ENCODE measurements around the gene KIF4A. TPM values are rescaled to one million over a fixed set of nuclear protein-coding genes. Genes with fewer than 3 reads are reported as not detected.
"Not testable (repeated sequence)": the region's sequence is repeated elsewhere in the genome, so short reads cannot be mapped to it uniquely, and the experiment has no call there.

KIF4A gene
- total RNA-seq, 2 experiments from 2014 or later: 27.9 to 28.8 TPM

- H3K27me3 Mint-ChIP-seq; DNase-seq; H3K4me1 Mint-ChIP-seq; POLR2A ChIA-PET; H3K4me3 Mint-ChIP-seq; H3K27ac Mint-ChIP-seq; ATAC-seq (ENCODE audit: low read depth); H3K9me3 Mint-ChIP-seq: not testable (repeated sequence)
- peaks cover 43% of the 10 kb centered on the region for H3K36me3 Mint-ChIP-seq
Measured at GRCh38 chrX:70368731-70369130, 78.8 kb downstream of the KIF4A start.

- Mint-ChIP-seq H3K36me3 (peaks cover 37% of the 10 kb centered on the region), H3K9me3 (no peaks in the 10 kb centered on the region), H3K4me3 (no peak overlapping the region), H3K27me3 (no peaks in the 10 kb centered on the region), H3K27ac (no peak overlapping the region), H3K4me1 (peaks cover 12% of the 10 kb centered on the region)
- ATAC-seq (ENCODE audit: low read depth) (no peak), DNase-seq (no peak)
- POLR2A ChIA-PET: interaction anchor here (1.6 kb wide), 1 partner anchor 9 kb away, joined by 3 read pairs; no protein-coding TSS in a partner anchor
Measured at GRCh38 chrX:70386235-70386634, 96.3 kb downstream of the KIF4A start.

- no peaks in the 10 kb centered on the region for H3K9me3 Mint-ChIP-seq
- H3K36me3 Mint-ChIP-seq: peaks cover 26% of the 10 kb centered on the region
- H3K27ac Mint-ChIP-seq: peak overlapping the region; percentile 65
- DNase-seq (no peak), ATAC-seq (ENCODE audit: low read depth) (peak; percentile 76)
- H3K4me1 Mint-ChIP-seq: no peaks in the 10 kb centered on the region
- H3K4me3 Mint-ChIP-seq: no peak overlapping the region
- POLR2A ChIA-PET: no interaction called here
- no peaks in the 10 kb centered on the region for H3K27me3 Mint-ChIP-seq
Measured at GRCh38 chrX:70398899-70399298, 109.0 kb downstream of the KIF4A start.

GRCh38 chrX:70400181-70400580, 110.3 kb downstream of the KIF4A start:
- H3K9me3 Mint-ChIP-seq; H3K27me3 Mint-ChIP-seq; H3K4me1 Mint-ChIP-seq; H3K4me3 Mint-ChIP-seq; ATAC-seq (ENCODE audit: low read depth); DNase-seq; H3K27ac Mint-ChIP-seq; POLR2A ChIA-PET: not testable (repeated sequence)
- H3K36me3 Mint-ChIP-seq: peaks cover 24% of the 10 kb centered on the region

- DNase-seq (no peak), ATAC-seq (ENCODE audit: low read depth) (no peak)
- no peak overlapping the region for H3K4me3 Mint-ChIP-seq
- no peaks in the 10 kb centered on the region for H3K4me1 Mint-ChIP-seq
- H3K36me3 Mint-ChIP-seq: peaks cover 16% of the 10 kb centered on the region
- POLR2A ChIA-PET: no interaction called here
- no peak overlapping the region for H3K27ac Mint-ChIP-seq
- H3K9me3 Mint-ChIP-seq: no peaks in the 10 kb centered on the region
- no peaks in the 10 kb centered on the region for H3K27me3 Mint-ChIP-seq
Measured at GRCh38 chrX:70402721-70403120, 112.8 kb downstream of the KIF4A start.

GRCh38 chrX:70405003-70405402, 115.1 kb downstream of the KIF4A start:
- Mint-ChIP-seq H3K27ac (no peak overlapping the region), H3K27me3 (no peaks in the 10 kb centered on the region), H3K9me3 (no peaks in the 10 kb centered on the region), H3K4me1 (no peaks in the 10 kb centered on the region), H3K36me3 (peaks cover 17% of the 10 kb centered on the region), H3K4me3 (no peak overlapping the region)
- no peak for DNase-seq
- no peak for ATAC-seq (ENCODE audit: low read depth)
- POLR2A ChIA-PET: no interaction called here

- no peaks in the 10 kb centered on the region for H3K27me3 Mint-ChIP-seq
- POLR2A ChIA-PET: no interaction called here
- no peak overlapping the region for H3K27ac Mint-ChIP-seq
- no peak overlapping the region for H3K4me3 Mint-ChIP-seq
- no peak for DNase-seq
- H3K36me3 Mint-ChIP-seq: peaks cover 10% of the 10 kb centered on the region
- no peak for ATAC-seq (ENCODE audit: low read depth)
- H3K9me3 Mint-ChIP-seq: no peaks in the 10 kb centered on the region
- no peaks in the 10 kb centered on the region for H3K4me1 Mint-ChIP-seq
Measured at GRCh38 chrX:70410921-70411320, 121.0 kb downstream of the KIF4A start.

GRCh38 chrX:70411475-70411874, 121.6 kb downstream of the KIF4A start:
- DNase-seq: no peak
- no peak for ATAC-seq (ENCODE audit: low read depth)
- peaks cover 7% of the 10 kb centered on the region for H3K36me3 Mint-ChIP-seq
- no peaks in the 10 kb centered on the region for H3K9me3 Mint-ChIP-seq
- no peak overlapping the region for H3K4me3 Mint-ChIP-seq
- POLR2A ChIA-PET: no interaction called here
- no peaks in the 10 kb centered on the region for H3K27me3 Mint-ChIP-seq
- no peak overlapping the region for H3K27ac Mint-ChIP-seq
- no peaks in the 10 kb centered on the region for H3K4me1 Mint-ChIP-seq

- Mint-ChIP-seq H3K9me3 (no peaks in the 10 kb centered on the region), H3K4me1 (no peaks in the 10 kb centered on the region), H3K36me3 (peaks cover 4% of the 10 kb centered on the region), H3K27ac (no peak overlapping the region), H3K4me3 (no peak overlapping the region), H3K27me3 (no peaks in the 10 kb centered on the region)
- POLR2A ChIA-PET: no interaction called here
- DNase-seq (no peak), ATAC-seq (ENCODE audit: low read depth) (no peak)
Measured at GRCh38 chrX:70421618-70422017, 131.7 kb downstream of the KIF4A start.

- no peaks in the 10 kb centered on the region for H3K27me3 Mint-ChIP-seq
- DNase-seq (no peak), ATAC-seq (ENCODE audit: low read depth) (no peak)
- POLR2A ChIA-PET: interaction anchor here (1.5 kb wide), 1 partner anchor 11 kb away, joined by 5 read pairs; no protein-coding TSS in a partner anchor
- no peak within 1 kb of the TSS for H3K27ac Mint-ChIP-seq
- H3K4me3 Mint-ChIP-seq: no peak within 1 kb of the TSS
- H3K9me3 Mint-ChIP-seq: no peaks in the 10 kb centered on the region
- H3K4me1 Mint-ChIP-seq: no peaks in the 10 kb centered on the region
- peaks cover 4% of the 10 kb centered on the region for H3K36me3 Mint-ChIP-seq
Measured at GRCh38 chrX:70422851-70423341, 133.0 kb downstream of the KIF4A start, which contains the start of gene GDPD2. TSS of gene GDPD2 (plus strand) at chrX:70423314. CDS start at chrX:70424985, 1,671 bp downstream.

- DNase-seq (no peak), ATAC-seq (ENCODE audit: low read depth) (no peak)
- POLR2A ChIA-PET: no interaction called here
- Mint-ChIP-seq H3K36me3 (peaks cover 4% of the 10 kb centered on the region), H3K4me1 (no peaks in the 10 kb centered on the region), H3K4me3 (no peak overlapping the region), H3K27ac (no peak overlapping the region), H3K9me3 (no peaks in the 10 kb centered on the region), H3K27me3 (no peaks in the 10 kb centered on the region)
Measured at GRCh38 chrX:70423936-70424675, 134.2 kb downstream of the KIF4A start.

GRCh38 chrX:70424801-70425200, 134.9 kb downstream of the KIF4A start:
- Mint-ChIP-seq H3K4me3 (no peak overlapping the region), H3K36me3 (peaks cover 2% of the 10 kb centered on the region), H3K27me3 (no peaks in the 10 kb centered on the region), H3K9me3 (no peaks in the 10 kb centered on the region), H3K4me1 (no peaks in the 10 kb centered on the region), H3K27ac (no peak overlapping the region)
- POLR2A ChIA-PET: no interaction called here
- ATAC-seq (ENCODE audit: low read depth): no peak
- no peak for DNase-seq

- no peak for ATAC-seq (ENCODE audit: low read depth)
- Mint-ChIP-seq H3K4me3 (no peak overlapping the region), H3K36me3 (no peaks in the 10 kb centered on the region), H3K9me3 (no peaks in the 10 kb centered on the region), H3K27ac (no peak overlapping the region), H3K27me3 (no peaks in the 10 kb centered on the region), H3K4me1 (no peaks in the 10 kb centered on the region)
- POLR2A ChIA-PET: no interaction called here
- DNase-seq: no peak
Measured at GRCh38 chrX:70426286-70427278, 136.7 kb downstream of the KIF4A start.

Data from activated naive CD8-positive, alpha-beta T cell treated with anti-CD3 and anti-CD28 coated beads, Interleukin-2, amount 10 ng/mL, durations not matched to agents 7 days and 5 days (primary cell).